HG02970 (cell line): ENCODE data around the gene MPV17L.
"Not testable (repeated sequence)": the region's sequence is repeated elsewhere in the genome, so short reads cannot be mapped to it uniquely, and the experiment has no call there.

ENCODE experiments used
- ATAC-seq: cut with Tn5 transposase; IDR thresholded peaks from one replicate; pipeline ENCODE4 v1.9.1; 2021; ENCODE audit warnings: mild to moderate bottlenecking, moderate library complexity, moderate number of reproducible peaks; ENCODE audit not compliant: unreplicated experiment, low FRiP score

MPV17L gene

GRCh38 chr16:15407756-15408155 lies 12.2 kb downstream of the MPV17L start:
- ATAC-seq, result not testable (repeated sequence)

DNA sequence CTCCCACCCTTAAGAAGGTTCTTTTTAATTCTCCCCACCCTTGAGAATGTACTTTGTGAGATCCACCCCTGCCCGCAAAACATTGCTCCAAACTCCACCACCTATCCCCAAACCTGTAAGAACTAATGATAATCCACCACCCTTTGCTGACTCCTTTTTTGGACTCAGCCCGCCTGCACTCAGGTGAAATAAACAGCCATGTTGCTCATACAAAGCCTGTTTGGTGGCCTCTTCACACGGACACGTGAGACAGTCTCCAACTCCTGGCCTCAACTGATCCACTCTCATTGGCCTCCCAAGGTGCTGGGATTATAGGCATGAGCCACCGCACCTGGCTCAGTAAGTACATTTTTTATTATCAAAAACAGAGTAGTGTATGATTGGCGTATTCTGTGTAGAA lies 13.9 kb downstream of the MPV17L start:
- not testable (repeated sequence) for ATAC-seq

- ATAC-seq, result no peak
Measured at GRCh38 chr16:15415511-15415985, 20.0 kb downstream of the MPV17L start.

GRCh38 chr16:15417197-15417596 lies 21.6 kb downstream of the MPV17L start:
- ATAC-seq, result no peak

- no peak for ATAC-seq
Measured at GRCh38 chr16:15418206-15418605, 22.7 kb downstream of the MPV17L start.

DNA sequence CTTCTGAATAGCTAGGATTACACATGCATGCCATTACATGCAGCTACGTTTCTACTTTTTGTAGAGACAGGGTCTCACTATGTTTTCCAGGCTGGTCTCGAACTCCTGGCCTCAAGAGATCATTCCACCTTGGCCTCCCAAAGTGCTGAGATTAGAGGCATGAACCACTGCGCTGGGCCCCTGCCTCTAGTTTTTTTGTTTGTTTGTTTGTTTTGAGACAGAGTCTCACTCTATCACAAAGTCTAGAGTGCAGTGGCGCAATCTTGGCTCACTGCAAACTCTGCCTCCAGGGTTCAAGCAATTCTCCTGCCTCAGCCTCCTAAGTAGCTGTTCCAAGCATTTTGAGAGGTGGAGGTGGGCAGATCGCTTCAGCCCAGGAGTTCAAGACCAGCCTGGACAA lies 26.1 kb downstream of the MPV17L start:
- ATAC-seq, result not testable (repeated sequence)

- ATAC-seq, result no peak
Measured at GRCh38 chr16:15422222-15422621, 26.7 kb downstream of the MPV17L start.

GRCh38 chr16:15425861-15426260 lies 30.3 kb downstream of the MPV17L start:
- ATAC-seq, result no peak

GRCh38 chr16:15426796-15427195 lies 31.2 kb downstream of the MPV17L start:
- ATAC-seq, result no peak

DNA sequence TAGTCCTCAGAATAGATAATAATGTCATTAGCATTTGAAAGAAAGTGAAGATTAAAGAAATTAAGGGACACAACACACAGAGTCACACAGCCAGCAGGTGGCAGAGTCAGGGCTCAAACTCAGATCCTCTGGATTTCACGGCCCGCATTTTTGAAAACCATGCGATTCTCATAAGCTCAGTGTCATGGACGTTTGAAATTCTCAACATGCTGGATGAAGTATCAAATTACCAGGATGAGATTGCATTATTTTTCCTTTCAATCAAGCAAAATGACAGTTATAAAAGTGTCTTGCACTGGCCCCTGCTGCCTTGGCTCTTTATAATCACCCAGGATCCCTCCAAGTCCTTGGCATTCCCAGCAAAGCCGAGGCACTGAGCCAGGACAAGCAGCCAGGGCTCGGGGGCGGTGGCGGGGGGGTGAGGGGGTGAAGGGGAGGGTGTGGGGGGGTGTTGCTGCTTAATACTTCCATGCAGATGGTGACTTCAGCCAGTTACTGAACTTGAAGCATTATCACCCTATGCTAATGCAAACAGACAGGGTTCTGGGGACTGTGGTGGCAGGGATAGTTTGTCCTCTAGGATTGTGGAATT lies 32.2 kb downstream of the MPV17L start:
- ATAC-seq, result no peak

GRCh38 chr16:15430884-15431283 lies 35.3 kb downstream of the MPV17L start:
- ATAC-seq, result not testable (repeated sequence)

DNA sequence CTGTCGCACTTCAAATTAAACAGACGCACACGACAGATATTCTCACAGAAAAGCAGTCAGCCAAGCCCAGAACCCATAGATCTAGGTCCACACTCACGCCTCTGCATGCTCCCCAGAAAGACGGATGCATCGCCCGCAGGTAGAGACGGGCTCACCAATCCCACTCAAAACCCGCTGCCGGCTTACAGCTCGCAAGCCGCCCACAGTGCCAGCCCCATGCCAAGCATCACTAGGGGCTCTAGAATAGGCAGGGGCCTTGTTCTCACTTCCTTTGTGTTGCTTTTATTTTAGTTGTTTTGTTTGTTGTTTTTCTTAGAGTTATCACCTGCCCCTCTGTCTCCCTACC lies 38.5 kb downstream of the MPV17L start:
- no peak for ATAC-seq

- ATAC-seq, result no peak
Measured at GRCh38 chr16:15434425-15435215, 39.1 kb downstream of the MPV17L start, which contains the start of gene BMERB1. Gene BMERB1, plus strand, starts transcription at chr16:15434588. Its CDS starts 66 bp downstream, at chr16:15434654.

- ATAC-seq, result no peak
Measured at GRCh38 chr16:15435216-15435864, 39.8 kb downstream of the MPV17L start.

GRCh38 chr16:15439102-15439501 lies 43.5 kb downstream of the MPV17L start:
- no peak for ATAC-seq

DNA sequence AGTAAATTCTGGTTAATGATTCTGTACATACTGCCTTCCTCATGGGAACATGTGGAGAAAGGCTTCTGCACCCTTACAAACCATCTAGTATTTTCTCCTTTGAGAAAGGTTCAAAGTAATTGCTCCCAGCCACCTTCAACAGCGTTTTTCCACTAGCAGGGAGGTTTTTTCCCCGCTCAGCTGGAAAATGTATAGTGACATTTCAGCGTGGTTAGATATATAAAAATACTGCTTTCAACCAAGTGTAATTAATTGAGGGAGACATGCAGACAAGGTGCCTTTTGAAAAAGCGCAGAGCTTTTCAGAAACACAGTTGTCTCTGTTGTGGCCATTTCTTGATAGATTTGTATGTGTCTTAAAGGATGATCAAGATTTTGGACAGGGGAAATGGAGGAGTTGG lies 44.0 kb downstream of the MPV17L start:
- no peak for ATAC-seq

DNA sequence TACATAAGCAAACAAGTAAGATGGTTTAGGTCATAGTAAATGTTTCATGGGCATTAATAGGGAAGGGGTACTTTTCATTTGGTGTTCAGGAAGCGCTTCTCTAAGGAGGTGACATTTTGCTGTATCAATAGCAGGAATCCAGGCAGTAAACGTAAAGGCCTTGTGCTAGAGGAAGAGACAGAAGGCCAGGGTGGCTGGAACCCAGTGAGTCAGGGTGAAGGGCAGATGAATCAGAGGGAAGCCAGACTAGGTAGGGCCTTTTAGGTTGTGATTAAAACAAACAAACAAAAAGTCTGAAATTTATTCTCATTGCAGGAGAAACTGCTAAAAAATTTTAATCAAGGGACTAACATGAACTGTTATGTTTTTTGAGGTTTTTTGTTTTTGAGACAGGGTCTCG lies 45.3 kb downstream of the MPV17L start:
- no peak for ATAC-seq

DNA sequence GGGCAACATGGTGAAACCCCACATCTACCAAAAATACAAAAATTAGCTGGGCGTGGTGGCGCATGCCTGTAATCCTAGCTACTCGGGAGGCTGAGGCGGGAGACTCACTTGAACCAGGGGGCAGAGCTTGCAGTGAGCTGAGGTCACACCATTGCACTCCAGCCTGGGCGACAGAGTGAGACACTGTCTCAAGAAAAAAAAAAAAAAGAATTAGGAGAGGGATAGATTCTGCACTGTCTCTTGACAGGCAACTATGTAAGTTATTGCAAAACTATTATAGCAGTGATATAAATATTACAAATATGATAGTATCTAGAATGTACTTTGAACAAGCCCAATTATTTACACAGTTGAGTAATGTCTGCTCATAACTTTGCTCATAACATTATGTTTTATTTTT lies 46.6 kb downstream of the MPV17L start:
- not testable (repeated sequence) for ATAC-seq

- ATAC-seq, result no peak
Measured at GRCh38 chr16:15443753-15444152, 48.2 kb downstream of the MPV17L start.

DNA sequence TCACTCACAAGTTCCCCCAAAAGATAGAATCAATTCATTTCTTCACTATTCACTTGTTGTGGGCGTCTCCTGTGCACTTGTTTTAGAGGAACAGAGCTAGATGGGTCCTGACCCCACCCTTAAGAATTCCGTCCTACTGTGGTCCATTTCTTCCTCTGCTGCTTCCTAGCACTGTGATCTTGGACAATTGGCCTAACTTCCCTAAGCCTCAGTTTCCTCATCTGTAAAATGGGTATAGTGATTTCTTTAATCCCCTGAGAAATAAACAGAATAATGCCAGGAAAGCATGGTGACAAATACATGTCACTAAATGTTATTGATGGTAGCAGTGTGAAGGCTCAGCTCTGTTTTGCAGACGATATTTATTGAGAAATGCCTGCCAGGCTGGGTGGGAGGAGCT lies 48.7 kb downstream of the MPV17L start:
- ATAC-seq, result no peak

DNA sequence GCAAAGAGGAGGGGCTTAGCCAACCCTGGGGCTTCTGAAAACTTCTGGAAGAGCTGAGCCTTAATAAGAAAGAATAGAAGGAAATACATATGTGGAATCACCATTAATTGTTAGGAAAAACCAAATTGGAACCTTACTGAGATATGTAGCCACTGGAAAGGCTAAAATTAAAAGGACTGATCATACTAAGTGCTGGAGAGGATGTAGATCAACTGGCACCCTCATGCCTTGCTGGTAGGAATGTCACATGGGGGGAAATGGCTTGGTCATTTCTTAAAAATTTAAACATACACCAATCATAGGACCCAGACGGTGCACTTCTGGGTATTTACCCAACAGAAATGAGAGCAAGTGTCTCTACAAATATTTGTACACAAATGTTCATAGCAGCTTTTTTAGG lies 49.9 kb downstream of the MPV17L start:
- no peak for ATAC-seq
